ENCODE results near the gene GPRASP3. TPM values are rescaled to one million over a fixed set of nuclear protein-coding genes. Genes with fewer than 3 reads are reported as not detected.
"Not testable (repeated sequence)": the region's sequence is repeated elsewhere in the genome, so short reads cannot be mapped to it uniquely, and the experiment has no call there.

Gene GPRASP3
- total RNA-seq (2014; rRNA removed; shearing (Covaris generic)): 2.3 and 3.2 TPM in 2 replicates
- polyA plus RNA-seq (2014; cell fraction: nucleus; rRNA removed): 0.96 and 1.4 TPM in 2 replicates

GRCh38 chrX:102720237-102721168 lies at the start of gene GPRASP3:
TSS of gene GPRASP3 (plus strand) at chrX:102720743. CDS start at chrX:102748996, 28,253 bp downstream.
- peak; percentile 74 for DNase-seq (ENCODE audit: extremely low read depth, low read depth)

- DNase-seq (ENCODE audit: extremely low read depth, low read depth): no peak
Observed at GRCh38 chrX:102672856-102673255, 47.7 kb upstream of the GPRASP3 start.

- not testable (repeated sequence) for DNase-seq (ENCODE audit: extremely low read depth, low read depth)
Observed at GRCh38 chrX:102677479-102677878, 43.1 kb upstream of the GPRASP3 start.

- no peak for DNase-seq (ENCODE audit: extremely low read depth, low read depth)
Observed at GRCh38 chrX:102684772-102685520, 35.6 kb upstream of the GPRASP3 start.

- DNase-seq (ENCODE audit: extremely low read depth, low read depth): no peak
Observed at GRCh38 chrX:102694749-102695148, 25.8 kb upstream of the GPRASP3 start.

GRCh38 chrX:102696306-102696705 lies 24.2 kb upstream of the GPRASP3 start:
- no peak for DNase-seq (ENCODE audit: extremely low read depth, low read depth)

GRCh38 chrX:102697494-102697893 lies 23.0 kb upstream of the GPRASP3 start:
- no peak for DNase-seq (ENCODE audit: extremely low read depth, low read depth)

- no peak for DNase-seq (ENCODE audit: extremely low read depth, low read depth)
Observed at GRCh38 chrX:102708900-102709299, 11.6 kb upstream of the GPRASP3 start.

GRCh38 chrX:102711872-102712215 lies 8.7 kb upstream of the GPRASP3 start:
- DNase-seq (ENCODE audit: extremely low read depth, low read depth): no peak

- DNase-seq (ENCODE audit: extremely low read depth, low read depth): no peak
Observed at GRCh38 chrX:102712216-102712966, 8.2 kb upstream of the GPRASP3 start, which contains the start of gene GPRASP2. TSS of gene GPRASP2 (plus strand) at chrX:102712448. CDS start at chrX:102714870, 2,422 bp downstream.

GRCh38 chrX:102712981-102713625 lies 7.4 kb upstream of the GPRASP3 start:
- DNase-seq (ENCODE audit: extremely low read depth, low read depth): peak; percentile 57

- DNase-seq (ENCODE audit: extremely low read depth, low read depth): no peak
Observed at GRCh38 chrX:102714994-102715393, 5.5 kb upstream of the GPRASP3 start.

- DNase-seq (ENCODE audit: extremely low read depth, low read depth): no peak
Observed at GRCh38 chrX:102715967-102716366, 4.6 kb upstream of the GPRASP3 start.

- not testable (repeated sequence) for DNase-seq (ENCODE audit: extremely low read depth, low read depth)
Observed at GRCh38 chrX:102721169-102721506, 595 bp downstream of the GPRASP3 start.

- DNase-seq (ENCODE audit: extremely low read depth, low read depth): no peak
Observed at GRCh38 chrX:102723456-102723855, 2.9 kb downstream of the GPRASP3 start.

GRCh38 chrX:102727761-102728160 lies 7.2 kb downstream of the GPRASP3 start:
- DNase-seq (ENCODE audit: extremely low read depth, low read depth): no peak

- DNase-seq (ENCODE audit: extremely low read depth, low read depth): no peak
Observed at GRCh38 chrX:102728646-102729045, 8.1 kb downstream of the GPRASP3 start.

- no peak for DNase-seq (ENCODE audit: extremely low read depth, low read depth)
Observed at GRCh38 chrX:102739657-102740056, 19.1 kb downstream of the GPRASP3 start.

- DNase-seq (ENCODE audit: extremely low read depth, low read depth): no peak
Observed at GRCh38 chrX:102744307-102744706, 23.8 kb downstream of the GPRASP3 start.

- DNase-seq (ENCODE audit: extremely low read depth, low read depth): no peak
Observed at GRCh38 chrX:102745513-102745856, 24.9 kb downstream of the GPRASP3 start.

All from NCI-H460 (cell line).